HCT116 (cell line): ENCODE results near the gene FGF16. TPM values are rescaled to one million over a fixed set of nuclear protein-coding genes. Genes with fewer than 3 reads are reported as not detected.

Experiments
- ATAC-seq: fragments of 200-7000 bp; cut with Tn5 transposase; 2 replicates; pipeline ENCODE4 v1.9.1; 2020; ENCODE audit warnings: mild to moderate bottlenecking, moderate library complexity
- BruUV-seq: library from RNA; stranded (reverse); fragments of 400-500 nt; replicated peaks from 2 replicates; lab custom pipeline; 2021; lab: Mats Ljungman, UMichigan
- CTCF ChIA-PET: fragments of 300-600 bp; sonication (Branson Sonifier 250); formaldehyde crosslinking; loops from one replicate; lab custom pipeline; 2021; ENCODE audit warnings: antibody characterized with exemption; lab: Charles Lee
- POLR2A ChIA-PET: fragments of 300-600, 350-600 bp; sonication (Branson Sonifier 250); formaldehyde crosslinking; loops from one replicate; lab custom pipeline; 2021; ENCODE audit warnings: antibody characterized with exemption; lab: Charles Lee
- RAD21 ChIA-PET, 2 experiments: fragments of 300-600 bp; sonication (Branson Sonifier 250); formaldehyde crosslinking; loops; one replicate each; lab custom pipeline; 2023; ENCODE audit warnings: low total read pairs in 2 of 2; ENCODE audit not compliant: uncharacterized antibody in 2 of 2, unreplicated experiment in 2 of 2, low non-redundant PET in 1 of 2; lab: Charles Lee
- DNase-seq: peaks from one replicate; pipeline ENCODE4 v3.0.0-alpha.2; 2010; ENCODE audit warnings: low read depth, low spot score
- H2AFZ ChIP-seq: fragments of 200-600 bp; shearing (Covaris generic), sonication (generic); 2 replicates; pipeline ENCODE4 v1.6.1; 2017; ENCODE audit warnings: low read depth, mixed run types, mixed read lengths, antibody characterized with exemption, low read length; ENCODE audit not compliant: poor library complexity, severe bottlenecking
- H3K27ac ChIP-seq: 2 replicates; pipeline ENCODE4 v1.5.1; 2012; ENCODE audit warnings: low read depth, low read length
- H3K27me3 ChIP-seq: fragments of 200-600 bp; sonication (generic); 2 replicates; pipeline ENCODE4 v1.6.1; 2016; ENCODE audit warnings: mixed run types, low read length, mixed read lengths; ENCODE audit not compliant: insufficient read depth
- H3K36me3 ChIP-seq, 2 experiments: fragments of 200-500 bp in 1 of 2; fragments of 200-600 bp in 1 of 2; sonication (Bioruptor generic) in 1 of 2; sonication (generic) in 1 of 2; 2 replicates each; pipeline versions ENCODE4 v1.5.1 to v1.6.1; 2014 to 2016; ENCODE audit warnings: low read length in 2 of 2, inconsistent platforms in 1 of 2, mixed read lengths in 1 of 2, mixed run types in 1 of 2; ENCODE audit not compliant: insufficient read depth in 2 of 2, control insufficient read depth in 1 of 2
- H3K4me1 ChIP-seq, 2 experiments: fragments of 200-600 bp in 1 of 2; sonication (generic) in 1 of 2; 2 replicates each; pipeline versions ENCODE4 v1.5.1 to v1.6.1; 2012 to 2017; ENCODE audit warnings: low read length in 2 of 2, inconsistent platforms in 1 of 2, mild to moderate bottlenecking in 1 of 2, mixed read lengths in 1 of 2, mixed run types in 1 of 2, moderate library complexity in 1 of 2; ENCODE audit not compliant: insufficient read depth in 2 of 2, control insufficient read depth in 1 of 2
- H3K4me2 ChIP-seq: fragments of 200-600 bp; sonication (generic); 2 replicates; pipeline ENCODE4 v1.6.1; 2017; ENCODE audit warnings: mixed run types, low read length, mixed read lengths
- H3K4me3 ChIP-seq, 2 experiments: fragments of 200-600 bp in 1 of 2; sonication (generic) in 1 of 2; replicated peaks in 1 of 2; 2 replicates each; pipeline ENCODE4 v1.5.1; 2011 to 2016; ENCODE audit warnings: low read length in 2 of 2, control low read depth in 1 of 2, low read depth in 1 of 2, mild to moderate bottlenecking in 1 of 2, mixed read lengths in 1 of 2, mixed run types in 1 of 2
- H3K79me2 ChIP-seq: fragments of 200-600 bp; sonication (generic); 2 replicates; pipeline ENCODE4 v1.6.1; 2017; ENCODE audit warnings: mild to moderate bottlenecking, mixed run types, low read length, moderate library complexity, mixed read lengths; ENCODE audit not compliant: insufficient read depth
- H3K9ac ChIP-seq: fragments of 200-600 bp; sonication (generic); 2 replicates; pipeline ENCODE4 v1.6.1; 2016; ENCODE audit warnings: low read length, mixed read lengths
- H3K9me2 ChIP-seq: fragments of 200-600 bp; sonication (generic), shearing (Covaris generic); 2 replicates; pipeline ENCODE4 v1.6.1; 2017; ENCODE audit warnings: mixed run types, mild to moderate bottlenecking, moderate library complexity; ENCODE audit not compliant: insufficient read depth
- H3K9me3 ChIP-seq, 2 experiments: fragments of 200-500 bp in 1 of 2; fragments of 200-600 bp in 1 of 2; sonication (Bioruptor generic) in 1 of 2; sonication (generic) in 1 of 2; 2 replicates each; pipeline ENCODE4 v1.6.1; 2014 to 2017; ENCODE audit warnings: low read length in 2 of 2, mixed read lengths in 2 of 2, inconsistent platforms in 1 of 2, low read depth in 1 of 2, mild to moderate bottlenecking in 1 of 2, mixed run types in 1 of 2, moderate library complexity in 1 of 2; ENCODE audit not compliant: control insufficient read depth in 1 of 2, insufficient read depth in 1 of 2
- H4K20me1 ChIP-seq: fragments of 200-600 bp; sonication (generic), shearing (Covaris generic); 2 replicates; pipeline ENCODE4 v1.6.1; 2017; ENCODE audit warnings: mixed run types, mild to moderate bottlenecking, moderate library complexity; ENCODE audit not compliant: insufficient read depth
- CBX3 ChIP-seq: IDR thresholded peaks from 2 replicates; pipeline ENCODE4 v1.6.1; 2012; ENCODE audit warnings: low read depth
- ELF1 ChIP-seq: IDR thresholded peaks from 2 replicates; pipeline ENCODE4 v1.6.1; 2012; ENCODE audit warnings: low read depth, borderline replicate concordance
- FOSL1 ChIP-seq: IDR thresholded peaks from 2 replicates; pipeline ENCODE4 v1.6.1; 2012; ENCODE audit warnings: low read depth
- JUND ChIP-seq: IDR thresholded peaks from 2 replicates; pipeline ENCODE4 v1.6.1; 2012
- POLR2A ChIP-seq: IDR thresholded peaks from 2 replicates; pipeline ENCODE4 v1.7.0; 2011; ENCODE audit warnings: borderline replicate concordance; ENCODE audit not compliant: insufficient read depth, insufficient read length; ENCODE audit errors: extremely low read depth
- POLR2AphosphoS5 ChIP-seq: IDR thresholded peaks from 2 replicates; pipeline ENCODE4 v1.6.1; 2011; ENCODE audit warnings: mild to moderate bottlenecking, low read depth, low read length, moderate library complexity
- SIN3A ChIP-seq: IDR thresholded peaks from 2 replicates; pipeline ENCODE4 v1.6.1; 2012; ENCODE audit warnings: low read depth
- TCF7L2 ChIP-seq: IDR thresholded peaks from 2 replicates; pipeline ENCODE4 v1.7.0; 2011; ENCODE audit warnings: borderline replicate concordance, inconsistent platforms; ENCODE audit not compliant: insufficient read depth, insufficient read length; ENCODE audit errors: extremely low read depth
- YY1 ChIP-seq: IDR thresholded peaks from 2 replicates; pipeline ENCODE4 v1.6.1; 2011; ENCODE audit warnings: low read length, low read depth, moderate library complexity, mild to moderate bottlenecking; ENCODE audit not compliant: insufficient replicate concordance; ENCODE audit errors: extremely low read depth
- ZFX ChIP-seq: fragments of 450-650 bp; IDR thresholded peaks from 2 replicates; pipeline ENCODE4 v1.6.1; 2017
- intact Hi-C: fragments of 100-400 bp; cut with micrococcal nuclease; formaldehyde crosslinking; loops from 2 replicates; pipeline ENCODE4 v1.10.0; 2022
- total RNA-seq: library from RNA; stranded (reverse); gene quantifications from one replicate; pipeline ENCODE4 v1.2.1, GENCODE V29; 2021; ENCODE audit not compliant: unreplicated experiment
- TF ChIP-seq, protein P1 (sequence below): IDR thresholded peaks from 2 replicates; pipeline ENCODE4 v1.6.1; 2012
- TF ChIP-seq, protein P2 (sequence below): IDR thresholded peaks from 2 replicates; pipeline ENCODE4 v1.6.1; 2012
- TF ChIP-seq, protein P3 (sequence below): IDR thresholded peaks from 2 replicates; pipeline ENCODE4 v1.6.1; 2012; ENCODE audit warnings: low read depth
- TF ChIP-seq, protein P4 (sequence below), 3 experiments: fragments of 200-600 bp in 1 of 3; sonication (generic) in 1 of 3; IDR thresholded peaks in 2 of 3; conservative IDR thresholded peaks in 1 of 3; 2 replicates each; pipeline ENCODE4 v1.5.1; 2012 to 2017; ENCODE audit warnings: low read depth in 2 of 3, low read length in 2 of 3, antibody characterized with exemption in 1 of 3, borderline replicate concordance in 1 of 3, control low read depth in 1 of 3, mild to moderate bottlenecking in 1 of 3, mixed read lengths in 1 of 3, mixed run types in 1 of 3, moderate library complexity in 1 of 3; ENCODE audit not compliant: insufficient read depth in 1 of 3

The FGF16 gene
- total RNA-seq, 1 experiment from 2014 or later = not detected

DNA sequence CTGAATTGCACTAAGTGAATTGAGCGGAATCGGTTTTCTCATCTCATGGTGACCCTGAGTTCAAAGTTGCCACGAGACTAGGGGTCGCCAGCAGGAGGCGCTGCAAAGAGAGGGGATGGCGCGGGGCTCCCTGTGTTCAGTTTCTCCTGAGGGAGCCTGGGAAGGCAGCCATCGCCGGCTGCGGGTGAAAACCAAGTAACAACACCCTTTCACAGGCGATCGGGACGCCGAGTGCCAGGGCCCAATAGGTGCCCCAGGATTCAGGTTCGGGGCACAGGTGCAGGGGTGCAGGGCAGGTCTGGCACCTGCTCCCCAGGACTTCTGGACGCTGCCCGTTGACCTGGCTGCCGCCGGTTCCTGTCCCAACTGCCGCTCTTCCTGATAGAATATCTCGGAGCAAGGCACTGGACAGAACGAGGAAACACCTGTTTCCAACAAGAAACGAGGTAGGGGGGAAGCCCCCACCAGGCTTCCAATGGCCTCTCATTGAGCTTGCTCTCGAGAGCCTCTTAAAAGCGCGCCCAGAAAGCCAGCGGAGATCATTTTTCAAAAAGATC is 1.1 kb upstream of the FGF16 start:
- Histone ChIP-seq H3K79me2 (no peaks in the 10 kb centered on the region), H3K4me3 (no peak overlapping the region), H3K36me3 (no peaks in the 10 kb centered on the region), H4K20me1 (no peaks in the 10 kb centered on the region), H3K4me2 (no peak overlapping the region), H3K27me3 (no peaks in the 10 kb centered on the region), H3K9ac (no peak overlapping the region), H3K27ac (no peak overlapping the region), H3K4me1 (peaks cover 3 to 10% of the 10 kb centered on the region in 2 experiments; a peak in 2 of 4 replicates), H3K9me3 (no peaks in the 10 kb centered on the region), H3K9me2 (no peaks in the 10 kb centered on the region), H2AFZ (no peak overlapping the region)
- POLR2A ChIA-PET = no interaction called here
- RAD21 ChIA-PET = no interaction called here
- TF ChIP-seq ZFX = no peak
- TF ChIP-seq POLR2AphosphoS5 = no peak
- TF ChIP-seq TCF7L2 = no peak
- no peak for TF ChIP-seq YY1
- no peak for TF ChIP-seq SIN3A
- TF ChIP-seq ELF1 = no peak
- TF ChIP-seq, protein P1, sequence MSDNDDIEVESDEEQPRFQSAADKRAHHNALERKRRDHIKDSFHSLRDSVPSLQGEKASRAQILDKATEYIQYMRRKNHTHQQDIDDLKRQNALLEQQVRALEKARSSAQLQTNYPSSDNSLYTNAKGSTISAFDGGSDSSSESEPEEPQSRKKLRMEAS = no peak
- no peak for TF ChIP-seq CBX3
- no peak for TF ChIP-seq FOSL1
- TF ChIP-seq POLR2A = no peak
- TF ChIP-seq JUND = no peak
- TF ChIP-seq, protein P2, sequence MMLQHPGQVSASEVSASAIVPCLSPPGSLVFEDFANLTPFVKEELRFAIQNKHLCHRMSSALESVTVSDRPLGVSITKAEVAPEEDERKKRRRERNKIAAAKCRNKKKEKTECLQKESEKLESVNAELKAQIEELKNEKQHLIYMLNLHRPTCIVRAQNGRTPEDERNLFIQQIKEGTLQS = no peak
- TF ChIP-seq, protein P3, sequence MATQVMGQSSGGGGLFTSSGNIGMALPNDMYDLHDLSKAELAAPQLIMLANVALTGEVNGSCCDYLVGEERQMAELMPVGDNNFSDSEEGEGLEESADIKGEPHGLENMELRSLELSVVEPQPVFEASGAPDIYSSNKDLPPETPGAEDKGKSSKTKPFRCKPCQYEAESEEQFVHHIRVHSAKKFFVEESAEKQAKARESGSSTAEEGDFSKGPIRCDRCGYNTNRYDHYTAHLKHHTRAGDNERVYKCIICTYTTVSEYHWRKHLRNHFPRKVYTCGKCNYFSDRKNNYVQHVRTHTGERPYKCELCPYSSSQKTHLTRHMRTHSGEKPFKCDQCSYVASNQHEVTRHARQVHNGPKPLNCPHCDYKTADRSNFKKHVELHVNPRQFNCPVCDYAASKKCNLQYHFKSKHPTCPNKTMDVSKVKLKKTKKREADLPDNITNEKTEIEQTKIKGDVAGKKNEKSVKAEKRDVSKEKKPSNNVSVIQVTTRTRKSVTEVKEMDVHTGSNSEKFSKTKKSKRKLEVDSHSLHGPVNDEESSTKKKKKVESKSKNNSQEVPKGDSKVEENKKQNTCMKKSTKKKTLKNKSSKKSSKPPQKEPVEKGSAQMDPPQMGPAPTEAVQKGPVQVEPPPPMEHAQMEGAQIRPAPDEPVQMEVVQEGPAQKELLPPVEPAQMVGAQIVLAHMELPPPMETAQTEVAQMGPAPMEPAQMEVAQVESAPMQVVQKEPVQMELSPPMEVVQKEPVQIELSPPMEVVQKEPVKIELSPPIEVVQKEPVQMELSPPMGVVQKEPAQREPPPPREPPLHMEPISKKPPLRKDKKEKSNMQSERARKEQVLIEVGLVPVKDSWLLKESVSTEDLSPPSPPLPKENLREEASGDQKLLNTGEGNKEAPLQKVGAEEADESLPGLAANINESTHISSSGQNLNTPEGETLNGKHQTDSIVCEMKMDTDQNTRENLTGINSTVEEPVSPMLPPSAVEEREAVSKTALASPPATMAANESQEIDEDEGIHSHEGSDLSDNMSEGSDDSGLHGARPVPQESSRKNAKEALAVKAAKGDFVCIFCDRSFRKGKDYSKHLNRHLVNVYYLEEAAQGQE = no peak
- TF ChIP-seq, protein P4, sequence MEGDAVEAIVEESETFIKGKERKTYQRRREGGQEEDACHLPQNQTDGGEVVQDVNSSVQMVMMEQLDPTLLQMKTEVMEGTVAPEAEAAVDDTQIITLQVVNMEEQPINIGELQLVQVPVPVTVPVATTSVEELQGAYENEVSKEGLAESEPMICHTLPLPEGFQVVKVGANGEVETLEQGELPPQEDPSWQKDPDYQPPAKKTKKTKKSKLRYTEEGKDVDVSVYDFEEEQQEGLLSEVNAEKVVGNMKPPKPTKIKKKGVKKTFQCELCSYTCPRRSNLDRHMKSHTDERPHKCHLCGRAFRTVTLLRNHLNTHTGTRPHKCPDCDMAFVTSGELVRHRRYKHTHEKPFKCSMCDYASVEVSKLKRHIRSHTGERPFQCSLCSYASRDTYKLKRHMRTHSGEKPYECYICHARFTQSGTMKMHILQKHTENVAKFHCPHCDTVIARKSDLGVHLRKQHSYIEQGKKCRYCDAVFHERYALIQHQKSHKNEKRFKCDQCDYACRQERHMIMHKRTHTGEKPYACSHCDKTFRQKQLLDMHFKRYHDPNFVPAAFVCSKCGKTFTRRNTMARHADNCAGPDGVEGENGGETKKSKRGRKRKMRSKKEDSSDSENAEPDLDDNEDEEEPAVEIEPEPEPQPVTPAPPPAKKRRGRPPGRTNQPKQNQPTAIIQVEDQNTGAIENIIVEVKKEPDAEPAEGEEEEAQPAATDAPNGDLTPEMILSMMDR (IDR thresholded peaks at IDR 0.05 in 2 of 3, conservative IDR thresholded peaks at IDR 0.05 in 1 of 3; ENCODE audit: borderline replicate concordance in 1 of 3, insufficient read depth in 1 of 3, low read depth in 2 of 3, low read length in 2 of 3) = no peak; a peak in 1 of 6 replicates
- CTCF ChIA-PET = no interaction called here
- DNase-seq (no peak), ATAC-seq (no peak)
- no TSS peak for BruUV-seq
- intact Hi-C loops = no loop called here
